ENCODE data around the gene TPP2.

The TPP2 gene

GRCh38 chr13:102657630-102658029 lies 60.8 kb downstream of the TPP2 start:
- no peak for DNase-seq (ENCODE audit: low spot score)

- DNase-seq (ENCODE audit: low spot score), result no peak
These were observed 61.9 kb downstream of the TPP2 start for GRCh38 chr13:102658660-102659059.

GRCh38 chr13:102659168-102659713 lies 62.5 kb downstream of the TPP2 start:
- no peak for DNase-seq (ENCODE audit: low spot score)

- no peak for DNase-seq (ENCODE audit: low spot score)
These were observed 70.2 kb downstream of the TPP2 start for GRCh38 chr13:102667023-102667422.

- no peak for DNase-seq (ENCODE audit: low spot score)
These were observed 71.1 kb downstream of the TPP2 start for GRCh38 chr13:102667911-102668310.

- DNase-seq (ENCODE audit: low spot score), result no peak
These were observed 73.3 kb downstream of the TPP2 start for GRCh38 chr13:102670130-102670529.

GRCh38 chr13:102675115-102675514 lies 78.3 kb downstream of the TPP2 start:
- DNase-seq (ENCODE audit: low spot score), result no peak

- no peak for DNase-seq (ENCODE audit: low spot score)
These were observed 80.3 kb downstream of the TPP2 start for GRCh38 chr13:102677122-102677521.

- DNase-seq (ENCODE audit: low spot score), result no peak
These were observed 81.7 kb downstream of the TPP2 start for GRCh38 chr13:102678339-102679107.

- DNase-seq (ENCODE audit: low spot score), result no peak
These were observed 82.8 kb downstream of the TPP2 start for GRCh38 chr13:102679449-102680132.

- no peak for DNase-seq (ENCODE audit: low spot score)
These were observed 83.4 kb downstream of the TPP2 start for GRCh38 chr13:102680133-102680717.

GRCh38 chr13:102680842-102681740 lies 84.3 kb downstream of the TPP2 start:
- no peak for DNase-seq (ENCODE audit: low spot score)

GRCh38 chr13:102682211-102682610 lies 85.4 kb downstream of the TPP2 start:
- DNase-seq (ENCODE audit: low spot score), result no peak

- no peak for DNase-seq (ENCODE audit: low spot score)
These were observed 85.9 kb downstream of the TPP2 start for GRCh38 chr13:102682727-102683126.

- DNase-seq (ENCODE audit: low spot score), result no peak
These were observed 86.9 kb downstream of the TPP2 start for GRCh38 chr13:102683637-102684036.

- no peak for DNase-seq (ENCODE audit: low spot score)
These were observed 89.2 kb downstream of the TPP2 start for GRCh38 chr13:102686024-102686423.

GRCh38 chr13:102687520-102687919 lies 90.7 kb downstream of the TPP2 start:
- no peak for DNase-seq (ENCODE audit: low spot score)

GRCh38 chr13:102688306-102688973 lies 91.7 kb downstream of the TPP2 start:
- no peak for DNase-seq (ENCODE audit: low spot score)

- DNase-seq (ENCODE audit: low spot score), result no peak
These were observed 94.1 kb downstream of the TPP2 start for GRCh38 chr13:102690883-102691282.

GRCh38 chr13:102692491-102692826 lies 95.7 kb downstream of the TPP2 start:
- DNase-seq (ENCODE audit: low spot score), result no peak

GRCh38 chr13:102693250-102693649 lies 96.5 kb downstream of the TPP2 start:
- no peak for DNase-seq (ENCODE audit: low spot score)
